Dedifferentiated amniotic fluid mesenchymal stem cell (primary cell): ENCODE measurements around the gene PCSK5.

Experiments used
- DNase-seq: peaks from one replicate; pipeline ENCODE4 v3.0.0-alpha.2; 2016; ENCODE audit errors: extremely low spot score

PCSK5 gene

DNA sequence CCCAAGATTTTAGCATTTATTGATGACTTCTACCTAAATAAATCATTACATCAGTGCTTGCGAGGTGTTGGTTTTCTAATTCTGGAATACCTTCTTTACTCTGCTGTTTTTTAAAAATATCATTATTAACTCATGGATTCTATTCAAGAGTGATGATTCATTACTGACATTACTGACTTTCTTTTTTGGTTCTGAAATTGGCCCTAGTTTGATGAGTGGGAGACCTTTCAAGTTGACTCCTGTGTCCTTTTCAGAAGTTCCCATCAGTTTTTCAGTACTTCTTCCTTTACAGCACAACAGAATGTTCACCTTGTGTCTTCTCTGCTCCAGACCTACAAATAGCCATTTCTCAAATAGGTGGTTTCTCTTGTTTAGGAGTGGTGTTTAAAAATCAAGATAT is 114.1 kb downstream of the PCSK5 start:
- DNase-seq = no peak

GRCh38 chr9:76007935-76008334 is 117.5 kb downstream of the PCSK5 start:
- no peak for DNase-seq

DNA sequence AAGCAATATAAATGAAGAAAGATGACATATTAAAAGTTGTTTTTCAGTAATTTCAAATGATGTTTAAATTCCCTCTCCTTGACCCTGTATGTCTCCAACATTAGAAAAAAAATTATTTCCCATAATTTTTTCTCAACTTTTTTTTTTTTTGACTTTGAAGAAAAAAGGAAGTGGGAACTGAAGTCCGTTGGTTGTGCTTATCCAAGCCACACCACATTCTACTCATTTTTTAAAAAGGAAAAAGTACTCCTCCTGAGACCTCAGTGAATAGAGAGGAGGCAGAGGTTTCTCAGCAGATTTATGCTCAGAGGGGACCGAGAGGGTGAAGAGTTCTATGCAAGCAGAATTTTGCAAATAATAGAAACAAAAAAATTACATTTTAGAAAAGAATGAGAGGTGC is 123.3 kb downstream of the PCSK5 start:
- DNase-seq = no peak

DNA sequence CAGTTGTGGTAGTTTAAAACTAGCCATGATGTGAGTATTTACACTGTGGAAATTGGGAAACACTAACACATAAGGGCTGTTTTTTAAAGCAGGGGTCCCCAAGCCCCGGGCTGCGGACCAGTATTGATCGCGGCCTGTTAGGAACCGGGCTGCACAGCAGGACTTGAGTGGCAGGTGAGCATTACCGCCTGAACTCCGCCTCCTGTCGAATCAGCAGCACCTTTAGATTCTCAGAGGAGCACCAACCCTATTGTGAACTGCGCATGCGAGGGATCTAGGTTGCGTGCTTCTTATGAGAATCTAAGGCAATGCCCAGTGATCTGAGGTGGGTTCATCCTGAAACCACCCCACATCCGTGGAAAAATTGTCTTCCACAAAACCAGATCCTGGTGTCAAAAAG is 127.8 kb downstream of the PCSK5 start:
- no peak for DNase-seq

DNA sequence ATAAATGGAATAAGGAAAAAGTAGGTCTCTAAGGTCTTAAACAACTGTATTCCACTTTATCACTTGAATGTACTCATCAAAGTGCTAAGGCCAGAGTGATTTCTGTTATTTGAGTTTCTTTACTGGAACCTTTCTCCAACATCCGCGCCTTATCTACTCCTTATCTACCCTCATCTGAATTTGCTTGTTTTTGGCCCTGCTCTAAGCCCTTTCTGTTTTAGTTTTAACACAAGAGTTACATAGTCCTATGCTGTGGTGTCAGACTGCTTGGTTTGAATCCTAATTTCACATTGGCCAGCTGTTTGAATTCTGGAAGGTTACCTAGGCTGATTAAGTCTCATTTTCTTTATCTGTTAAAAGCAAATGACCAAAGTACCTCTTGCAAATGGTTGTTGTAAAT is 128.3 kb downstream of the PCSK5 start:
- DNase-seq = no peak

- DNase-seq = no peak
Measured at GRCh38 chr9:76020652-76021051, 130.2 kb downstream of the PCSK5 start.

DNA sequence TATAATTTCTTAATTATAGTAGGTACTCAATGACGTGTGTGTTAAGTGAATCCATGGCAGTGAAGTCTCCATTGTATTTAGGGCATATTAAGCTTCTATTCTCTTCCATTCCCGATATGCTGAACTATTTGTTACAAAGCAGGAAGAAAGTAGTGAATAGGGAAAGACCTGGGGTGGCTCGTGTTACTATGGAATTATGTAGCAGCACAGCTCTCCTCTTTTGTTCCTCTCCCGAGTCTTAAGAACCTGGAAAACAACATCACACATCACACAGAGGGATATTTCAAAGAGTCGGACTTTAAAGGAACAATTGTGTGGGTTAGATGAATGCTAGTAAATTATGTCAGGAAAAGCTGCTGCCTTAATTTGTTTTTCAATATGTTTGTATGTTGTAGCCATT is 131.8 kb downstream of the PCSK5 start:
- DNase-seq = no peak

DNA sequence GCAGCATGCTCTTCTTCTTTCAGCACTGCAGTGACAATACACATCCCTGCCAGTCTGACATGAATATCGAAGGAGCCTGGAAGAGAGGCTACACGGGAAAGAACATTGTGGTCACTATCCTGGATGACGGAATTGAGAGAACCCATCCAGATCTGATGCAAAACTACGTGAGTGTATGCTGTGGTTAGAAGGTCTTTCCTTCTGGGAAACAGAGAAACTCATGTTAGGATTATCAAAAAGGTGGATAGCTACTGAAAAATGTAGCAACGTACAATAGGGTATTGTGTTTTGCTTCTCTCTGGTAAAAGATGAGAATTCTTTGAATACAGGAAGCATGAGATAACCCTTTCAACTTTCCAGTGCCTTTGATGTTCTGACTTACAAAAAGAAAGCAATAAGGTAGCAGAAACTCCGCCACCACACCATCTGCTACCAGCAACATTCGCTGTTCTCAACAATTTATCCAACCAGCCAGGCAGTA is 133.3 kb downstream of the PCSK5 start:
- DNase-seq = no peak

DNA sequence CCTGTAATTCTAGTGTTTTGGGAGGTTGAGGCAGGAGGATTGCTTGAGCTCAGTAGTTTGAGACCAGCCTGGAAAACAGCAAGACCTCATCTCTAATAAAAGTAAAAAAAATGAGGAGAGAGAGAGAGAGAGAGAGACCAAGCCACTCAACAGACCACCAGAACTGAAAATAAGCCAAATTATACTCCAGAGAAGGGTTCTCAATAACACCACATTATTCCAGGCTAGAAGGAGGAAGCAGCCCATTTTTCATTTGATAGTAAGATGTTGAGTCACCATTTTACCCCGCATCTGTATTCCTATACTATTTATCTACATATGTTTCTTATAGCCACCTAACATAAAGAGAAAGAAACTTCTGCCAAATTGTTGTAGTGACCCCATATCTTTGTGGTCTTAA is 134.8 kb downstream of the PCSK5 start:
- no peak for DNase-seq

DNA sequence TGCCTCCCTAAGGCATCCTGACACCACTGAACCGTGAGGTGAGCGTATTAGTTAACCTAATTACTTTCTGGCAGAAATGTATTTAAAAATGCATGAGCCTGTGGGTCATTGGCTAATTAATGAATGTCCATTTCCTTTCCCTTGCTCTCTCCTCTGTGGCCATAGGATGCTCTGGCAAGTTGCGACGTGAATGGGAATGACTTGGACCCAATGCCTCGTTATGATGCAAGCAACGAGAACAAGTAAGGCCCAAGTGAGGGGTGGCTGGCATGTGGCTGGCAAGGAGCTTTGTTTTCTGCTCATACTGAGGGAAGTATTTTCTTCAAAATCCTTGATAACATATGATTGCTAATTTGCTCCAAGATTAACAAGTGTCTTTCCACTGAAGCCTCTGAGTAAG is 136.3 kb downstream of the PCSK5 start:
- DNase-seq = no peak

DNA sequence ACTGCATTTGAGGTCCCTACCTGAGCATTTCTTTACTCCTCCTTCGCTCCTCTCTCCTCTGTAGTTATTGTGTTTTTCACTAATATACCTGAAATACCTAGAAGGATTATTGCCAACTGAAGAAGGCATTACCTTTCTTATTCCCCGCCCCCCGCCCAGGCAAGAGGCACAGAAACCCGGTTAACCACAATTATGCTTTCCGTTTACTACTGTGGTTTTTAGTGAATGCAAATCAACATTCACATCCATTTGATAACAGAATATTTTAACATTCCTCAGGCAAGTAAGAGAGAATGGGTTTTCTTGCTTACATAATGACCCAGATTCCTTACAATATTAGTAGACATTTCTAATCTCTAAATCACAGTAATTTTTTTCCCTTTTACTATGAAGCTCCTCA is 136.9 kb downstream of the PCSK5 start:
- DNase-seq = no peak

GRCh38 chr9:76027861-76028260 is 137.4 kb downstream of the PCSK5 start:
- no peak for DNase-seq

- DNase-seq = no peak
Measured at GRCh38 chr9:76032038-76032796, 141.7 kb downstream of the PCSK5 start.

- no peak for DNase-seq
Measured at GRCh38 chr9:76032797-76033373, 142.4 kb downstream of the PCSK5 start.

DNA sequence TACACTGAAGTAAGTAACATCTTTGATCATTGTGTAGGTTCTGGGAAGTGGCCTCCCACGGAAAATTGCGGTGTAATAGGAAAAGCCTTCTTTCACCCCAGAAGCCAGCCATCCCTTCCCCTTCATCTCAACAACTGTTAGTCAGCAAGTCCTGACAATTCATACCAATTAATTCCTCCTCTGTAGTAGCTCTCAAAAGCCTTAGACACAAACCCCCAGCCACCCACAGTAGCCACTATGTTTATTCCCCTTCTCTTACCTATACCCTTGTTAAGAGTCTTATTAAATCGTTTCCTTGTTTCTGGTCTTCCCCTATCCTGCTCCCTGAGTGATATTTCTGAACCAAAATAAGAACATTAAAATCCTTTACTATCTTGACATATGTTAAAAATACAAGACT is 143.6 kb downstream of the PCSK5 start:
- DNase-seq = no peak

DNA sequence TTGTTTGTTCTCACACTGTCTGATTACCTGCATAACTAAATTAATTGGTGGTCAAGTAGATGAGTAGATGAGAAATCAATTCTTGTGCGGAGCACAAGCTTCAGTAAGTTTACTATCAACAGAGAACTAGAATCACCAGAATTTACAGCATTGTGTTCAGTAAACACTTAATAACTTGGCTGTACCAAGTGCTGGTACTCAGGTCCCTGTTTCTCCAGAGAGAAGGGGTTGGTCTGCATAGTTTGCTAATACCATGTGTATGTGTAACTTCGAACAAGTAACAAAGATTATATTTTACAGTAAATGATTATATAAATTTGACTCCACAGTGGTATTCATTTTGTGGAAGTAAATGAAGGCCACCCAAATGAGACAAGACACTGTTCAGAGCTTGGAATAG is 146.3 kb downstream of the PCSK5 start:
- DNase-seq = no peak

DNA sequence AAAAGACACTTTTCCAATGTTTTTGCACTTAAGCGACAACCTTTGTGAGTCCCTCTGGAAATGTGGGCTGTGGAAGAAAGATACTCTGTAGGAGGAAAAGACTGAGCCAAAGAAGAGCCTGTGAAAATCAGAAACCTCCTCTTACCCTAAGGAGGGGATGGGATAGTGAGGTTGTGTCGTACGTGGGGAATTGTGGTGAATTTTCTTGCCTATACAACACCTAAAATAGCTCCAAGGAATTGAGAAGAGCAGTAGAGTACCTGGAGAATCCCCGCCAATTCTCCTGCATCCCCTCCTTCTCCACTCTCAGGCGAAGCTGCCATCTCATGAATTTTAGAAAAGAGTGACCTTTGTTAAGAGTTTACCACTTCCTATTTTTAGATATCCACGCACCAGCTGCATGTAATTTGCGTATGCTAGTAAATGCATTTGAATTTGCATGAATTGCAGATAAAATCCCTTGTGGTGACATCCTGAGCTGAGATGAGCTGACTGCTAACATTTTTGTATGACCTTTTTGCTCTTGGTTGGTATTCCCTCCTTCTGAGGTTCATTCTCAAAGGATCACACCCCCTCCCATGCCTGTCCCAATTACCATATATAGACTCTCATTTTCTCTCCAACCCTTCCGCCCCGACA is 147.2 kb downstream of the PCSK5 start:
- no peak for DNase-seq

DNA sequence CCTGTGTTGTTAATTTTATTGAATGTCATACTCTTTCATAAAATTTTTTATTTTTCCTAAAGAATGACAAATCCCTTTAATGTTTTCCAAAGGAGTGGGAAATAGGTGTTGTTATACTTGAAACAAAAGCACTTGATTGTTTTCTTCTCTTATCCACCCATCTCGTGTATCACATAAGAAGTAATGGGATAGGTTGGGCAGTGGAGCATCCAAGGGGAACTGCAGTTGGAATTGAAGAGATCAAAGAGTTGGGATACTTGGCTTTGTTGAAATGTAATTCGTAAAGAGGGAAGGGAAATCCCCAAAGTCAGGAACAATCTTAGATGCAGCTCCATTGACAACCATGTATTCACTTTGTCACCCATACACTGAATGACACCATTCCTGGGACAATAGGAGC is 148.0 kb downstream of the PCSK5 start:
- no peak for DNase-seq

- no peak for DNase-seq
Measured at GRCh38 chr9:76044266-76044819, 153.9 kb downstream of the PCSK5 start.

- no peak for DNase-seq
Measured at GRCh38 chr9:76045221-76045620, 154.7 kb downstream of the PCSK5 start.

DNA sequence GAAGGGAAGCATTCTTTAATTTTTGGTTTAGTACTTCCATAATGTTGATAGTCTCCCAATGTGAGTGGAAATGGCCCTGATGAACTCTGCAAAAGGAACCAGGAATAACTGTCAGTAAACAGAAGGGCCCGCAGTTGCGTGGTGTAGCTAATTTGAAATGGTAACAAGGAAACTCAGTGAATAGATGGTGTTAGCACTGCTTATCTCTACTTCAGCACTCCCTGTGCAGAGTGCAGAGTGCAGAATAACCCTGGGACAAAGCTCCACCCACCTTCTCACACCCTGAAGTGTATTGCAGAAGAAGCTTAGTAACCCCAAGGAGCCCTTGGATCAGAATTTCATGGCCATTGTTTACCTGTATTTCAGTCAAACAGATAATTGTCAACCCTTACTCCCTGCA is 158.9 kb downstream of the PCSK5 start:
- DNase-seq = no peak

GRCh38 chr9:76067696-76068095 is 177.2 kb downstream of the PCSK5 start:
- no peak for DNase-seq

DNA sequence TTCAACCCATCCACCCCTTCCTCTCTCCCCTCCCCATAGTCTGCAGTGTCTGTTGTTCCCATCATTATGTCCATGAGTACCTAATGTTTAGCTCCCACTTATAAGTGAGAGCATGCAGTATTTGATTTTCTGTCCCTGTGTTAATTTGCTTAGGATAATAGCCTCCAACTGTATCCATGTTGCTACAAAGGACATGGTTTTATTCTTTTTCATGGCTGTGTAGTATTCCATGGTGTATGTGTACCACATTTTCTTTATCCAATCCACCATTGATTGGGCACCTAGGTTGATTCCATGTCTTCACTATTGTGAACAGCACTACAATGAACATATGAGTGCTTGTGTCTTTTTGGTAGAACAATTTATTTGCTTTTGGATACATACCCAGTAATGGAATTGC is 187.1 kb downstream of the PCSK5 start:
- DNase-seq = no peak
